Inferior parietal cortex (tissue), 1 donor: ENCODE results near the gene RFX5.
"Not testable (repeated sequence)": the region's sequence is repeated elsewhere in the genome, so short reads cannot be mapped to it uniquely, and the experiment has no call there.

Source experiments
- DNase-seq: peaks from one replicate; pipeline ENCODE4 v3.0.0-alpha.2; 2016; ENCODE audit errors: extremely low spot score

Gene RFX5

GRCh38 chr1:151346769-151347522, at the start of gene RFX5:
Gene RFX5 (minus strand): TSS chr1:151347252. CDS start chr1:151346320, 932 bp downstream.
- peak; percentile 95 for DNase-seq

DNA sequence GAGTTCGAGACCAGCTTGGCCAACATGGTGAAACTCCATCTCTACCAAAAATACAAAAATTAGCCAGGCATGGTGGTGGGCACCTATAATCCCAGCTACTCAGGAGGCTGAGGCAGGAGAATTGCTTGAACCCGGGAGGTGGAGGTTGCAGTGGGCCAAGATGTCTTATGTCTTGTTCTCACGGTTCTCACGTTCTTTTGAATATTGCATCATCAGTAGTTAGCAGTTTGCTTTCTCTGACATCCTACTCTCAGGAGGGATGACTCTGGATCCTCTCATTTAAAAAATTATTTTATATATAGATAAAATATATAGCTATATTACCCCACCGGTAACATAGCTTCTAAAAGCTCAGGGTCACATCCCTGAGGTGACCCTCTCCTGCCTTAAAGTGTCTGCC, 49.2 kb upstream of the RFX5 start:
- not testable (repeated sequence) for DNase-seq

GRCh38 chr1:151393583-151393982, 46.5 kb upstream of the RFX5 start:
- DNase-seq = no peak

- no peak for DNase-seq
Measured at GRCh38 chr1:151391079-151391563, 44.1 kb upstream of the RFX5 start.

GRCh38 chr1:151390221-151391078, 43.4 kb upstream of the RFX5 start:
- DNase-seq = not testable (repeated sequence)

- no peak for DNase-seq
Measured at GRCh38 chr1:151386002-151386401, 39.0 kb upstream of the RFX5 start.

GRCh38 chr1:151384584-151384983, 37.5 kb upstream of the RFX5 start:
- DNase-seq = no peak

DNA sequence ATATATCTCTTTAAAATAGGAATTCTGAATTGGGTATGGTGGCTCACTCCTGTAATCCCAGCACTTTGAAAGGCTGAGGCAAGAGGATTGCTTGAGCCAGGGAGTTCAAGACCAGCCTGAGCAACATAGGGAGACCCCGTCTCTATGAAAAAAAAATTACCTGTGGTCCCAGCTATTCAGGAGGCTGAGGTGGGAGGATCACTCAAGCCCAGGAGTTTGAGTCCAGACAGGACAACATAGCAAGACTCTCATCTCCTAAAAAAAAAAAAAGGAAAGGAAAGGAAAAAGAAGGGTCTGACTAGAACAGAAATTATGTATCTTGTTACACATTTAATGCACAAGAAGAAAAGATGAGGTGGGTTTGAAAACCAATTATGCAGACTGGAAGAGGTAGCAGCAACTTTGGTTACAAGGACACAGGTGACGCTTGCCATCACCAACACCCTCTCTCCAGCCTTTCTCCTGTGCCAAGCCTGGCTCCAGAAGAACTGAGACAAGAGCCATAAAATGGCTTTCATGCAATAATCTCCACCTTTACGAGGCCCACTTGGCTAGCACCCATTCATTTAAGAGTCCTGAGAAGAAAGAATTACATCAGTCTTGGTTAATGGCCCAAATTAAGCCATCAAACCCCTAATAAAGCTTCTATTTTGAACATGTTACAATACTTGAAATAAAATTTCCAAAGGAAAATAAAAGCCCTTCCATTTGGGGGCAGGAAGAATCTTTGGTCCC, 30.3 kb upstream of the RFX5 start:
- DNase-seq = no peak

- no peak for DNase-seq
Measured at GRCh38 chr1:151373196-151373595, 26.1 kb upstream of the RFX5 start.

DNA sequence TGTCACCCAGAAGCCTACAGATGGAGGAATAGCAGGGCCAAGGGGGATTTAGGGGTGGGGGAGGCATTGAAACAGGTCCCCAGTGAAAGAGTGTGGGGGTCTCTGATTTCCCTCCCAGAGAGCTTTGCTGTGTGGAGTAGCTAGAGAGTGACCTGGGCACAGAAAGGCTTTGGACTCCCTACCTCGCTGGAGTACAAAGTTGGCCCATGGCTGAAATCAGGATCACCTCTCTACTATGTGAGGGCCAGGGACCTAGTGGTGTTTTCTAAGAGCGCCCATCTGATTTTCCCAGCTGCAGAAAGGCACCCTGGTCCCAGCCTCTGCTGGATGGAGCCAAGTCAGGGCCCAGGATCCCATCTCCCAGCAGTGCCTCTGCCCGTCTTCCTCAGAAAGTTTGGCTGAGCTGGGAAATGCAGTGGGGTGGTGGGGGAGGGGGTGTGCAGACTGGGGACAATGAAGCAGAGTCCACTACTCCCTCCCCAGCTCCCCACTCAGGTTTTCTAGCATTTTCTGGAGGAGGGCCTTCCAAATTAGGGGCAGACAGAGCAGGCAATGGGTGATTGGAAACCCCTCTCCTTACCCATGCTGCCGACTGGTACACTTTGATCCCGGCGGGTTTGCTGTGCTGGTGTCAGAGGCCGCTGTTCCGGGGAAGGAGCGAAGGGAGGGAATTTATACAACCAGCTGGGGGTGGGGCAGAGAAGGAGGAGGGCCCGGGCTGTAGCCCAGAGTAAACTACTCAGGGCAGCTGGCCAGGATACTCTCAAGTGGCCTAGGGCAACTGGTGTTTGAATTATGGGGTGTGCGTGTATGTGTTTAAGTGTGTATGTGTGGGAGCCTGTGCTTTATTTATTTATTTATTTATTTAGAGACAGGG, 25.2 kb upstream of the RFX5 start, which contains the start of gene SELENBP1:
Gene SELENBP1 (minus strand): TSS at position 648 of the 877 bp plus-strand sequence. CDS start 64 bp downstream, at position 584.
- peak; percentile 20 for DNase-seq

- DNase-seq = peak; percentile 33
Measured at GRCh38 chr1:151371370-151372057, 24.5 kb upstream of the RFX5 start.

DNA sequence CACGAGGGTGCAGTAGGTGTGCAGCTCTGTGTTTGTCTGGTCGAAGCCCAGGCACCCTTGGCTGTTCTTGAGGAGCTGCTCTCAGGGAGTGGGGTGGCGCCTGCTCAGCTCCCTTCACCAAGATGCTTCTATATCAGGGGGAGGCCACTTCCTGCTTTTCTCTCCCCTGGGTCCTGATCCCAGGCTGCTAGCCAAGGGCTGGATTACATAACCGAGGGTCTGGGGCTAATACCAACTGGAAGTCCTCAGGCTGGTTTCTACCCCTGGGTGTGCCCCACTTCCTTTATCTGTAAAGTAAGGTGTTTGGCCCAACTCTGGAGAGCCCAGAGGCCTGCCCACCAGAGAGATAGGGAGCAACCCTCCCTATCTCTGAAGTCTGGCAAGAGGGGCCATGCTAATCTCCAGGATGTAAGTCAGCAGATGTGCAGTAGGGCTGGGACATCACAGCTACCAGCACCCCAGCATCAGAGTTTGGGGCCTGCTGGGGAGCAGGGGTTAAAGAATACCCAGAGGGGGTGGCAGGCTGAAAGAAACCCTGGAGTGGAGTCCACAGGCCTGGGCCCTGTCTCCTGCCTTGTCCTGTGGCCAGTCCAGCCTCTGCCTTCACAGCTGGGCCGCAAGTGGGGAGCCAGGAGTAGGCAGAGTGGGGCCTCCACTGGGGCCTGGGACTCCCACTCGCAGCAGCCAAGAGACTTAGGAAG, 23.3 kb upstream of the RFX5 start:
- no peak for DNase-seq

DNA sequence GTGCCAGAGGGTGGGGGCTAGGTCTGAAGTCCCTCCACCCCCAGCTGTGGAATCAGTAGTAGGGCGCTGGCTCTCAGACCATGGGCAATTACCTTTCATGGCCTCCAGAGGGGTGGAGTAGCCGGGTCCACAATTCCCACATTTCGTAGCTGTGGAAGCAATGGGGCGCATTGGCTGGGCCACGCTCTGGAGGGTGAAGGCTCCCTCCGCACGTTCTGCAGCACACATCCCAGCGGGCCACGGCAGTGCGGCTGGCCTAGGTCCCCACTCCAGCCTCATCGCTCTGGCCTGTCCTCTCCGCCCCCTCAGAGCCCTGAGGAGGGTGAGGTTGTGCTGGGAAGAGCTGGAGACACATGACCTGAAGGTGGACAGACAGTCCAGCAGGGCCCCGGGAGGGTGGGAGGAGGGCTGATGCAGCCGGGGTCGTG, 22.6 kb upstream of the RFX5 start:
- no peak for DNase-seq

DNA sequence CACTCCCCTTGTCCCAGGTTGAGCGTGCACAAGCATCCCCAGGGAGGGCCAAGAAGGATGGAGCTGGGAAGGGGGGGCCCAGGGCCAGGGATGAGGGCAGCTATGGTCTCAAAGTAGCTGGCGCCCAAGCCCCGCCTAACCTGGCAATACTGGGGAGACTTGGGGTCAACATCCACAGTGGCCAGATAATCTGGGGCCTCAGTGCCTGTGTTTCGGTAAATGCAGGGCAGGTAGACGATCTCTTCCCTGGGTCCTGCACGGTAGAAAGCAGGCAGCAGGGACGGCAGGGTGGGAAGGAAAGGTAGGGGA, 22.2 kb upstream of the RFX5 start:
- DNase-seq = no peak

DNA sequence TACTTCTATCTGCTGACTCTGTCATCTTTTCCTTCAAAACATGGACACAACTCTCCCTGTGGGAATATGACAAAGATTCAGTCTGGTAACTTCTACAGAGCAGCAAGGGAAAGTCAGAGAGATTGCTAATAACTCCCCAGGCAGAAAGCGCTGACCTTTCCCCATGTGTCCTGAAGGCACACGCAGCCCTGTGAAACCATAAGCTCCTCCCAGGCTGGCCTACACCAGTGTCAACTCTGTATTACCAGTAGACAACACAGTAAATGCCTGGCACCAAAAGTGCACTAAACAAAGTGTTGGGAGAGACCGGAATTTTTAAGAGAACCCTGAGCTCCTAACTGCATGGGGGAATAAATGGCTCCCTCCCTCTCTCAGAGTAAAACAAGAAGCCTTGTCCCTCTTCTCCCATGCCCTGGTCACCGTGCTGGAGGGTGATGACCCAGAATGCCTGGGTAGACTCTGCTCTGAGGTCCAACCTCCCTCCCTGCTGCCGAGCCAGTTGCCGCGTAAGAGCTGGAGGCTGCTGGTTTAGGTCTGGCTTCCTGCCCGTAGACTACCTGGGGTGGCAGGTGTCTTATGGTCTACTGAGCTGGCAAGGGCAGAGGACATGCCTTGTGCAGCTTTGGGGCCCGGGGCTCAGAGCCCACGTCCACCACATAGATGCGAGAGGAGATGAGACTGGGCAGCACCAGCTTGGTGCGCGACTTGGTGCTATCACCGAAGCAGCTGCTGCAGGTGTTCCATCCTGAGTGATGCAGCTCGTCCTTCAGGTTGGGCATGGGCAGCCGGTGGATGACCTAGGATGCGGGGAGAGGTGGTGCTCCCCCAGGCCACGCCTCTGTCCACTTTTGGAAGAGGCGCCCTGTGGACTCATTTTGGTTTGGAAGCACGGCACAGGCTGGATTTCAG, 21.6 kb upstream of the RFX5 start:
- DNase-seq = no peak

GRCh38 chr1:151367658-151368392, 20.8 kb upstream of the RFX5 start:
- DNase-seq = no peak

DNA sequence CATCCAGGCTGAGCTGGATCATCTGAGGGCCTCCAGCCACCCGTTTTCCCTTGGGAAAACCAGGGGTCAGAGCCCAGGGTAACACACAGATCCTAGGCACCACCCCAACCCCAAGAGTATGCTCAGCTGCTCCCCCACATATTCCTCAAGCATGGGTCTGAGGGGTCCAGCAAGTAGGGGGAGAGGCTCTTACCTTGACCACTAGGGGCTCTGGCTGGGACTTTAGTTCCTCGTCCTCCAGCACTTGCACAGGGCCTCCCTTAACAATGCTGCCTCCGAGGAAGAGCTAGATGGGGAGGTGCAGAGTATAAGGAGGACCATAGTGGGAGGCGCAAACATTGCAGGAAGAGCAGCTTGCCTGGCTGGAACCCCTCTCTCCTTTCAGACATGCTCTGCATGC, 17.9 kb upstream of the RFX5 start:
- DNase-seq = no peak
